Endothelial cell of umbilical vein (primary cell): Measurements from ENCODE around the gene CDK4. TPM values are rescaled to one million over a fixed set of nuclear protein-coding genes. Genes with fewer than 3 reads are reported as not detected.

Source experiments
- BruUV-seq: library from RNA; stranded (reverse); fragments of 400-500 nt; replicated peaks from 2 replicates; lab custom pipeline; 2021; lab: Mats Ljungman, UMichigan
- CTCF ChIA-PET: fragments of 300-600, 350-600 bp; sonication (Branson Sonifier 250); formaldehyde crosslinking; loops from one replicate; lab custom pipeline; 2021; ENCODE audit warnings: antibody characterized with exemption, inconsistent platforms; lab: Charles Lee
- POLR2A ChIA-PET: fragments of 300-600, 350-600 bp; sonication (Branson Sonifier 250); formaldehyde crosslinking; loops from one replicate; lab custom pipeline; 2021; ENCODE audit warnings: antibody characterized with exemption, inconsistent platforms; lab: Charles Lee
- DNase-seq: peaks from one replicate; pipeline ENCODE4 v3.0.0-alpha.2; 2011; ENCODE audit warnings: low read depth, low spot score
- FAIRE-seq: peaks from 2 replicates; lab custom pipeline; 2011; peaks lifted over from hg19 to GRCh38; lab: Jason Lieb, UNC
- H2AFZ ChIP-seq: 2 replicates; pipeline ENCODE4 v1.6.0; 2012; ENCODE audit warnings: low read depth, low read length, control low read depth, inconsistent platforms
- H3K27ac ChIP-seq: 2 replicates; pipeline ENCODE4 v1.5.1; 2011; ENCODE audit warnings: low read depth, mild to moderate bottlenecking, control low read depth, low read length, moderate library complexity; ENCODE audit not compliant: insufficient read depth
- H3K27me3 ChIP-seq, 2 experiments: 2 replicates each; pipeline versions ENCODE4 v1.6.0 to v1.6.1; 2011; ENCODE audit warnings: low read length in 2 of 2, mixed read lengths in 1 of 2; ENCODE audit not compliant: control insufficient read depth in 2 of 2, insufficient read depth in 2 of 2
- H3K36me3 ChIP-seq, 2 experiments: 2 replicates in 1 of 2; 3 replicates in 1 of 2; pipeline ENCODE4 v1.5.1; 2011; ENCODE audit warnings: low read length in 2 of 2, mild to moderate bottlenecking in 1 of 2, moderate library complexity in 1 of 2; ENCODE audit not compliant: control insufficient read depth in 2 of 2, insufficient read depth in 2 of 2; ENCODE audit errors: extremely low read depth in 1 of 2
- H3K4me1 ChIP-seq: 3 replicates; pipeline ENCODE4 v1.5.1; 2011; ENCODE audit warnings: mild to moderate bottlenecking, low read length; ENCODE audit not compliant: control insufficient read depth, insufficient read depth; ENCODE audit errors: extremely low read depth
- H3K4me2 ChIP-seq: 2 replicates; pipeline ENCODE4 v1.6.1; 2011; ENCODE audit warnings: low read length, control low read depth, mixed read lengths; ENCODE audit not compliant: insufficient read depth
- H3K4me3 ChIP-seq, 3 experiments: fragments of 200-600 bp in 1 of 3; sonication (generic), shearing (Covaris generic) in 1 of 3; replicated peaks in 1 of 3; 2 replicates each; pipeline ENCODE4 v1.5.1; 2011 to 2016; ENCODE audit warnings: control low read depth in 3 of 3, low read length in 3 of 3, mild to moderate bottlenecking in 2 of 3, inconsistent platforms in 1 of 3, low read depth in 1 of 3, moderate library complexity in 1 of 3; ENCODE audit not compliant: insufficient read depth in 1 of 3
- H3K79me2 ChIP-seq: 2 replicates; pipeline ENCODE4 v1.6.0; 2012; ENCODE audit warnings: low read length, inconsistent platforms; ENCODE audit not compliant: control insufficient read depth, insufficient read depth
- H3K9ac ChIP-seq: replicated peaks from 2 replicates; pipeline ENCODE3; 2011; ENCODE audit warnings: low read length, control low read depth; ENCODE audit not compliant: insufficient read depth; ENCODE audit errors: extremely low read depth
- H3K9me1 ChIP-seq: replicated peaks from 3 replicates; pipeline ENCODE4 v1.6.0; 2011; ENCODE audit warnings: mild to moderate bottlenecking, low read length; ENCODE audit not compliant: control insufficient read depth, insufficient read depth; ENCODE audit errors: extremely low read depth
- H3K9me3 ChIP-seq: replicated peaks from 2 replicates; pipeline ENCODE4 v1.5.1; 2012; ENCODE audit warnings: low read length, inconsistent platforms; ENCODE audit not compliant: control insufficient read depth, insufficient read depth
- H4K20me1 ChIP-seq: replicated peaks from 2 replicates; pipeline ENCODE3; 2011; ENCODE audit warnings: mild to moderate bottlenecking, low read length; ENCODE audit not compliant: control insufficient read depth, insufficient read depth; ENCODE audit errors: extremely low read depth
- CTCF ChIP-seq, 2 donors: IDR thresholded peaks; 1 replicate in 1 of 2; 2 replicates in 1 of 2; pipeline ENCODE4 v1.5.1; 2011; ENCODE audit warnings: low read length in 2 of 2, mild to moderate bottlenecking in 2 of 2, moderate library complexity in 2 of 2, control low read depth in 1 of 2, inconsistent platforms in 1 of 2, low read depth in 1 of 2; ENCODE audit not compliant: insufficient read depth in 1 of 2; ENCODE audit errors: extremely low read depth in 1 of 2
- EZH2 ChIP-seq: IDR thresholded peaks from 2 replicates; pipeline ENCODE4 v1.6.1; 2012; ENCODE audit warnings: borderline replicate concordance, low read depth, mild to moderate bottlenecking, moderate library complexity, low read length, inconsistent platforms; ENCODE audit not compliant: severe bottlenecking
- FOS ChIP-seq: IDR thresholded peaks from 2 replicates; pipeline ENCODE4 v1.6.1; 2011; ENCODE audit warnings: mild to moderate bottlenecking, low read length, moderate library complexity, borderline replicate concordance; ENCODE audit not compliant: insufficient read depth
- GATA2 ChIP-seq: IDR thresholded peaks from 2 replicates; pipeline ENCODE4 v1.7.0; 2011; ENCODE audit warnings: low read depth, mild to moderate bottlenecking, moderate library complexity, mixed read lengths, low read length; ENCODE audit not compliant: insufficient read length, insufficient read depth
- JUN ChIP-seq: IDR thresholded peaks from 2 replicates; pipeline ENCODE4 v1.6.1; 2011; ENCODE audit warnings: borderline replicate concordance, low read depth; ENCODE audit not compliant: insufficient read length, insufficient read depth
- MYC ChIP-seq: IDR thresholded peaks from one replicate; pipeline ENCODE4 v1.6.1; 2011; ENCODE audit warnings: mild to moderate bottlenecking, low read depth, low read length
- POLR2A ChIP-seq: IDR thresholded peaks from 2 replicates; pipeline ENCODE4 v1.6.1; 2012; ENCODE audit warnings: low read depth, mild to moderate bottlenecking, control low read depth, low read length
- POLR2AphosphoS5 ChIP-seq: IDR thresholded peaks from 2 replicates; pipeline ENCODE4 v1.6.1; 2012; ENCODE audit warnings: low read depth, mild to moderate bottlenecking, control low read depth, low read length, moderate library complexity; ENCODE audit not compliant: insufficient read depth
- dilution Hi-C: fragments of 300-500 bp; cut with MboI; formaldehyde crosslinking; loops from one replicate; pipeline ENCODE4 v1.15.0; 2019; ENCODE audit warnings: low sequenced_read_pairs; ENCODE audit not compliant: extremely low pct_ligation_motif_present
- intact Hi-C: fragments of 100-400 bp; cut with micrococcal nuclease; formaldehyde crosslinking; loops from one replicate; pipeline ENCODE4 v1.10.0; 2022
- polyA plus RNA-seq, 4 experiments: library from polyadenylated mRNA; depleted of rRNA in 3 of 4; stranded (reverse) in 3 of 4; unstranded in 1 of 4; fragments of >200 nt; gene quantifications; 2 replicates each; pipeline versions ENCODE4 v1.2.1 to v1.2.3, GENCODE V29; 2011 to 2012; ENCODE audit warnings: missing spikeins in 1 of 4
- total RNA-seq: library from RNA; stranded (reverse); gene quantifications from 2 replicates; pipeline ENCODE4 v1.2.3, GENCODE V29; 2021
- TF ChIP-seq, protein P1 (sequence below): IDR thresholded peaks from 2 replicates; pipeline ENCODE4 v1.6.1; 2011; ENCODE audit not compliant: insufficient read depth, insufficient read length

The CDK4 gene
- total and polyA plus RNA-seq, 2 donors (not counting 3 experiments of a cell fraction or from before 2014, with no cell fraction given), result 171 to 332 TPM

- Histone ChIP-seq H3K36me3 (no peaks in the 10 kb centered on the region), H3K27ac (no peak within 1 kb of the TSS), H3K4me3 (no peak within 1 kb of the TSS), H3K27me3 (peaks cover 65 to 70% of the 10 kb centered on the region in 2 experiments), H3K79me2 (no peaks in the 10 kb centered on the region), H3K9me3 (no peaks in the 10 kb centered on the region), H3K4me1 (peaks cover 5% of the 10 kb centered on the region), H3K9ac (no peak within 1 kb of the TSS), H3K9me1 (no peaks in the 10 kb centered on the region), H3K4me2 (no peak within 1 kb of the TSS), H4K20me1 (no peaks in the 10 kb centered on the region), H2AFZ (no peak within 1 kb of the TSS)
- intact Hi-C loops, result no loop called here
- TF ChIP-seq MYC, result no peak
- TF ChIP-seq EZH2, result peak; percentile 58
- POLR2A ChIA-PET, result no interaction called here
- DNase-seq (no peak), FAIRE-seq (no peak)
- CTCF ChIA-PET, result interaction anchor here (1.0 to 6.1 kb wide), 2 partner anchors 13 to 18 kb away, joined by 4 to 48 read pairs; no protein-coding TSS in a partner anchor
- no TSS peak for BruUV-seq
- dilution Hi-C loops, result no loop called here
Measured at GRCh38 chr12:57738661-57739237, 13.4 kb downstream of the CDK4 start, which contains the start of gene AGAP2. Gene AGAP2 (minus strand): TSS chr12:57738742. CDS start chr12:57738246, 496 bp downstream.

- DNase-seq, result no peak
- CTCF ChIA-PET, result interaction anchor here (1.0 to 6.1 kb wide), 4 partner anchors 12 to 155 kb away, joined by 4 to 48 read pairs (median 7); no protein-coding TSS in a partner anchor
Measured at GRCh38 chr12:57737467-57738460, 14.3 kb downstream of the CDK4 start.

More at GRCh38 chr12:57737467-57738460, 14.3 kb downstream of the CDK4 start:
- H3K36me3 ChIP-seq, result no peaks in the 10 kb centered on the region
- no peak overlapping the region for H3K9ac ChIP-seq
- H3K27ac ChIP-seq, result no peak overlapping the region
- no peaks in the 10 kb centered on the region for H3K79me2 ChIP-seq
- H3K9me1 ChIP-seq, result no peaks in the 10 kb centered on the region
- H3K9me3 ChIP-seq, result no peaks in the 10 kb centered on the region
- peaks cover 68 to 77% of the 10 kb centered on the region in 2 experiments for H3K27me3 ChIP-seq
- POLR2A ChIA-PET, result no interaction called here
- H3K4me2 ChIP-seq, result no peak overlapping the region
- dilution Hi-C loops, result no loop called here
- peak in 1 of 2 donors; percentile 54 for TF ChIP-seq CTCF (IDR thresholded peaks at IDR 0.05; ENCODE audit: extremely low read depth in 1 of 2, insufficient read depth in 1 of 2, low read depth in 1 of 2, low read length in 2 of 2)
- no peak for TF ChIP-seq JUN
- peak; percentile 96 for TF ChIP-seq EZH2
- no peak for TF ChIP-seq GATA2
- no peak for TF ChIP-seq MYC
- TF ChIP-seq, protein P1, sequence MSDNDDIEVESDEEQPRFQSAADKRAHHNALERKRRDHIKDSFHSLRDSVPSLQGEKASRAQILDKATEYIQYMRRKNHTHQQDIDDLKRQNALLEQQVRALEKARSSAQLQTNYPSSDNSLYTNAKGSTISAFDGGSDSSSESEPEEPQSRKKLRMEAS, result no peak
- TF ChIP-seq POLR2AphosphoS5, result no peak
- no peak for TF ChIP-seq POLR2A
- TF ChIP-seq FOS, result no peak
- H3K4me3 ChIP-seq, result no peak overlapping the region
- no peak for FAIRE-seq
- peaks cover 5% of the 10 kb centered on the region for H3K4me1 ChIP-seq
- H4K20me1 ChIP-seq, result no peaks in the 10 kb centered on the region
- H2AFZ ChIP-seq, result no peak overlapping the region
- BruUV-seq, result no TSS peak
- intact Hi-C loops, result loop anchor here (1.0 kb wide), 1 partner anchor 154 kb away; no protein-coding TSS in a partner anchor
